ENCODE data around the gene SDK1. TPM values are rescaled to one million over a fixed set of nuclear protein-coding genes. Genes with fewer than 3 reads are reported as not detected.
"Not testable (repeated sequence)": the region's sequence is repeated elsewhere in the genome, so short reads cannot be mapped to it uniquely, and the experiment has no call there.

The SDK1 gene
- total RNA-seq, 1 donor from 2014 or later = 3.9 TPM

DNA sequence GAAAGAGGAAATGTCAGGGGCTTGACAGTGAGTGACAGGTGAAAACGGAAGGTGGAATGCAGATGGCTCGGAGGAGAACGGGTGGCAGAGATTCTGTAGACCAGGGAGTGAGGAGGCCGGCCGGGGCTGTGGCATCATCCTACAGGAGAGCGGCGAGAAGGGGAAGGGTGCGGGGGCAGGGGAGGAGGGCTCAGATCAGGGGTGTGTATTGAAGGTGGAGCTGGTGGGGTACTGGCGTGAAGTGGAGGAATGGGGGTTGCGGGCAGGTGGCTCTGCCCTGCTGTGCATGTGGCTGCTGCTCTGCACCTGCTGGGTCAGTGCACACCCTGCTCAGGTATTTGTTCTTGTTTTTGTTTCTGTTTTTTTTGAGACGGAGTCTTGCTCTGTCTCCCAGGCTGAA, 910.2 kb downstream of the SDK1 start:
- no peaks in the 10 kb centered on the region for H3K36me3 ChIP-seq (ENCODE audit: control insufficient read depth, insufficient read depth, low read length)
- H3K4me3 ChIP-seq (ENCODE audit: low read depth, low read length) = no peak overlapping the region
- TF ChIP-seq, protein P1, sequence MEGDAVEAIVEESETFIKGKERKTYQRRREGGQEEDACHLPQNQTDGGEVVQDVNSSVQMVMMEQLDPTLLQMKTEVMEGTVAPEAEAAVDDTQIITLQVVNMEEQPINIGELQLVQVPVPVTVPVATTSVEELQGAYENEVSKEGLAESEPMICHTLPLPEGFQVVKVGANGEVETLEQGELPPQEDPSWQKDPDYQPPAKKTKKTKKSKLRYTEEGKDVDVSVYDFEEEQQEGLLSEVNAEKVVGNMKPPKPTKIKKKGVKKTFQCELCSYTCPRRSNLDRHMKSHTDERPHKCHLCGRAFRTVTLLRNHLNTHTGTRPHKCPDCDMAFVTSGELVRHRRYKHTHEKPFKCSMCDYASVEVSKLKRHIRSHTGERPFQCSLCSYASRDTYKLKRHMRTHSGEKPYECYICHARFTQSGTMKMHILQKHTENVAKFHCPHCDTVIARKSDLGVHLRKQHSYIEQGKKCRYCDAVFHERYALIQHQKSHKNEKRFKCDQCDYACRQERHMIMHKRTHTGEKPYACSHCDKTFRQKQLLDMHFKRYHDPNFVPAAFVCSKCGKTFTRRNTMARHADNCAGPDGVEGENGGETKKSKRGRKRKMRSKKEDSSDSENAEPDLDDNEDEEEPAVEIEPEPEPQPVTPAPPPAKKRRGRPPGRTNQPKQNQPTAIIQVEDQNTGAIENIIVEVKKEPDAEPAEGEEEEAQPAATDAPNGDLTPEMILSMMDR (IDR thresholded peaks at IDR 0.05; ENCODE audit: insufficient read depth, low read length, poor library complexity, severe bottlenecking) = no peak
- DNase-seq (ENCODE audit: low read depth) = no peak
- no peaks in the 10 kb centered on the region for H3K27me3 ChIP-seq (ENCODE audit: control insufficient read depth, insufficient read depth, low read length)

DNA sequence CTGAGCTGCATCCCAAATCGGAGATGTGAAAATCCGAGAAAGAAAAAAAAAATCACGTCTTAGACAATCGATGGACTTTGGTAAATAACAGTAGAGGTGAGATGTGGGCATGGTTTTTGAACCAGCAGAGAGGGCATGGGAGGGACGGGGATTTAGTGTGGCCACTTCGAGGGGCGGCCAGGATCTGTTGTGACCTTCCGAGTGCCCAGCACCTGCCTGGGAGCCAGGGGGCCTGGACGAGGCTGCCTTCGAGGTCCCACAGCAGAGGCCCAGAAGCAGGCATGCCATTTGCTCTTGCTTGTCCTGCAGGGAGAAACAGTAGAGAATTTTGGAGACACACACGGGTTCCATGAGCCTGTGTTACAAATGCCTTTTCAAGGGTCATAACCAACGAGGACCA, 911.3 kb downstream of the SDK1 start:
- TF ChIP-seq, protein P1 (IDR thresholded peaks at IDR 0.05; ENCODE audit: insufficient read depth, low read length, poor library complexity, severe bottlenecking) = no peak
- no peak overlapping the region for H3K4me3 ChIP-seq (ENCODE audit: low read depth, low read length)
- no peaks in the 10 kb centered on the region for H3K27me3 ChIP-seq (ENCODE audit: control insufficient read depth, insufficient read depth, low read length)
- no peaks in the 10 kb centered on the region for H3K36me3 ChIP-seq (ENCODE audit: control insufficient read depth, insufficient read depth, low read length)
- DNase-seq (ENCODE audit: low read depth) = no peak

DNA sequence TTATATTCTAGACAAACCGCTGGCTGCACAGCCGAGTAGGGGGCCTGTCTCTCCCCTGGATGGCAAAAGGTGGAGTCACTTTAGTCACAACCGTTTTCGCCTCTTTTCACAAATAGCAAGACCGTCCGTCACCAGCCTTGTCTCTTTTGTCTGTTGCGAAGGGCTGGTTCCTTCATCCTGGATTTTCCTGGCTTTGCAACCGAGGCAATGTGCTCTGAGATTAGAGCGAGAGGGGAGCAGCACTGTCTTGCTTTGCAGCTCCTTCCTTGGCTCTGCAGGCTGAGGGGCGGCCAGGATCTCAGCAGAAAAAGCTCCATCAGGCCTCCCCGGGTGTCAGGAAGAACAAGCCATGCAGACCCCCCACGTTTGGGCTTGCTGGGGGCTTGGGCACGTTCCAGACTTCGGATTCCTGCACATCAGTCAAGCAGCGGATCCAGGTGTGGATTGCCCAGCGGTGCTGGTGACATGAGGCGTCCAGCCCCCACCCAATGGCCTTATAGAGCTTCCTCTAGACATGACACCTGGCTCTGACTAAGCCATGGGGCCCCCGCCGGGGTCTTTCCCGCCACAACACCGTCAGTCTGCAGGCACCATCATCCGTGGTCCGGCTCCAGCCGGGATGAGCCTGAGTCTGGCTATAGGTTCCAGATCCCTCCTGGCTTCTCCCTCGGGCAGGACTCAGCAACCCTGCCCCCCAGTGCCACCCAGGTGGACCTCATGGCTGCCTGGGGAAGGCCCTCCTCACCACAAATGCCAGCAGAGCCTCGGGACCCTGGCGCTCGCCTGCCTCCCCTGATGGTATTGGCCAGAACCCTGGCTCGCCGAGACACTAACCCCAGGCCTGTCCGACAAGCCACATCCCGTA, 913.5 kb downstream of the SDK1 start:
- no peak for DNase-seq (ENCODE audit: low read depth)
- no peaks in the 10 kb centered on the region for H3K27me3 ChIP-seq (ENCODE audit: control insufficient read depth, insufficient read depth, low read length)
- no peak overlapping the region for H3K4me3 ChIP-seq (ENCODE audit: low read depth, low read length)
- TF ChIP-seq, protein P1 (IDR thresholded peaks at IDR 0.05; ENCODE audit: insufficient read depth, low read length, poor library complexity, severe bottlenecking) = no peak
- no peaks in the 10 kb centered on the region for H3K36me3 ChIP-seq (ENCODE audit: control insufficient read depth, insufficient read depth, low read length)

DNA sequence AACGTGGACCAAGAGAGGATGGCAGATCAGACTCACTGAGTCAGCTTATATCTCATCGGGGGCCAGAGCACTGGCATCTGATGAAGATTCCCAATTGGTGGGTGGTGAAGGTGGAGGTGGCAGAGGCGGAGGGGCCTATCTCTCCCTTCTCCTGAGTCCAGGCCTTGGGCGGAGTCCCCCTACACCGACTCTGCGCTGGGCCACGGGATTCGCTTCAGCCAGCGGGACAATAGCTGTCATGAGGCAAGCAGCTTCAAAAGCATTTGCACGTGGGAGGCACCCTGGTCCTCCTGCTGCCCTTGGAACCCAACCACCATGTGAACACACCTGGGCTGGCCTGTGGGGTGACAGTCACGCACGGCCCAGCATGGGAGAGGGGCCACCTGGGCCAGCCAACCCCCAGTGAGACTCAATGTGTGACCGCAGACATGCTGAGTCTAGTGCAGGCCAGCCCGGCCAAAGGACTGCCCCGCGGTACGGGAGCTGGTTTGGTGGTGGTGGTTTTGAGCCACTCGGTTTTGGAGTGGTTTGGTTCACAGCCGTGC, 914.2 kb downstream of the SDK1 start:
- Histone ChIP-seq H3K36me3 (ENCODE audit: control insufficient read depth, insufficient read depth, low read length) (no peaks in the 10 kb centered on the region), H3K27me3 (ENCODE audit: control insufficient read depth, insufficient read depth, low read length) (no peaks in the 10 kb centered on the region)
- DNase-seq (ENCODE audit: low read depth) = no peak

DNA sequence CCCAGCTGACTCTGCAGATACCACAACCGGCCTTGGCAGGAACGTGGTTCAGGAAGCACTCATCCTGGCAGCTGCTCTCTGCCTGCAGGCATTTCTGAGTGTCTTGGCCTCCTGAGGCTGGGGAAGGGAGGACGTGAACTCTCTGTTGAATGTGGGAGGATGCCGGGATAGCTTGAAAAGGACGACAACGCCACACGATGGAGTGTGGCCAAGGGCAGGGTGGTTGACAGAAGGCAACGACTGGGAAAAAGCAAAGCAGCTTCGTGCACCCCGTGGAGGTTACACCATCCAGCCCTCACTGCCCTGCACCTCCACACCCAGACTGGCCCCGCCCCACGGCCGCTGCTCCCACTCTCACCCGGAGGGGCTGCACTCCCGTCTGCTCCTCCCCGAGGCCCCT, 915.0 kb downstream of the SDK1 start:
- Histone ChIP-seq H3K36me3 (ENCODE audit: control insufficient read depth, insufficient read depth, low read length) (no peaks in the 10 kb centered on the region), H3K27me3 (ENCODE audit: control insufficient read depth, insufficient read depth, low read length) (no peaks in the 10 kb centered on the region), H3K4me3 (ENCODE audit: low read depth, low read length) (no peak overlapping the region)
- TF ChIP-seq, protein P1 (IDR thresholded peaks at IDR 0.05; ENCODE audit: insufficient read depth, low read length, poor library complexity, severe bottlenecking) = no peak
- no peak for DNase-seq (ENCODE audit: low read depth)

More for the DNA sequence above, 914.2 kb downstream of the SDK1 start:
- H3K4me3 ChIP-seq (ENCODE audit: low read depth, low read length) = no peak overlapping the region
- TF ChIP-seq, protein P1 (IDR thresholded peaks at IDR 0.05; ENCODE audit: insufficient read depth, low read length, poor library complexity, severe bottlenecking) = no peak

DNA sequence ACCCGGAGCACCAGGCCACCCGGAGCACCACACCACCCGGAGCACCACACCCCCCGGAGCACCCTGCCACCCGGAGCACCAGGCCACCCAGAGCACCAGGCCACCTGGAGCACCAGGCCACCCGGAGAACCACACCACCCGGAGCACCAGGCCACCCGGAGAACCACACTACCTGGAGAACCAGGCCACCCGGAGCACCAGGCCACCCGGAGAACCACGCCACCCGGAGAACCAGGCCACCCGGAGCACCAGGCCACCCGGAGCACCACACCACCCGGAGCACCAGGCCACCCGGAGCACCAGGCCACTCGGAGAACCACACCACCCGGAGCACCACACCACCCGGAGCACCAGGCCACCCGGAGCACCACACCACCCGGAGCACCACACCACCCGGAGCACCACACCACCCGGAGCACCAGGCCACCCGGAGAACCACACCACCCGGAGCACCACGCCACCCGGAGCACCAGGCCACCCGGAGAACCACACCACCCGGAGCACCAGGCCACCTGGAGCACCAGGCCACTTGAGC, 916.1 kb downstream of the SDK1 start:
- not testable (repeated sequence) for H3K4me3 ChIP-seq (ENCODE audit: low read depth, low read length); H3K27me3 ChIP-seq (ENCODE audit: control insufficient read depth, insufficient read depth, low read length); DNase-seq (ENCODE audit: low read depth); H3K36me3 ChIP-seq (ENCODE audit: control insufficient read depth, insufficient read depth, low read length)

All from kidney epithelial cell (primary cell).